Measurements from ENCODE around the gene DOCK1. TPM values are rescaled to one million over a fixed set of nuclear protein-coding genes. Genes with fewer than 3 reads are reported as not detected.
"Not testable (repeated sequence)": the region's sequence is repeated elsewhere in the genome, so short reads cannot be mapped to it uniquely, and the experiment has no call there.

Gene DOCK1
- total RNA-seq, 3 donors from 2014 or later: 50.4 to 101 (median 69.2) TPM

DNA sequence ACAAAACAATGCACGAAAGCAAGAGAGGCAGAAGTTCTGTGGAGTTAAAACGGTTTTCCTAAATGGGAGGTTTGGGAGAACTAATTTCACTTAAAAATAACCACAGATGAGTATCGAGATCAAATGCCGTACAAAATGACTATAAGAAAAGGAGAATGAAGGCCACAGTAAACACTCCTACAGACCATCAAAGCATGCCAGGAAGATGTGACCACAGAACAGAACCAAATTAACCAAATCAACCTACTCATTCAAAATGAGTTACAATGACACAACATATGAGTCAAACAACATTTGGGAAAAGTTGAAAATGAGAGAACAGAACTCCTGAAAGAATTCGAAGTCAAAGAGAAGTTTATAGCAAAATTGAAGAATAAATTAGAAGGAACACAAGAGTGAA is 24.3 kb upstream of the DOCK1 start:
- TF ChIP-seq POLR2A (IDR thresholded peaks at IDR 0.05) (no peak), POLR2AphosphoS5 (IDR thresholded peaks at IDR 0.05) (no peak)
- TF ChIP-seq, protein P1, sequence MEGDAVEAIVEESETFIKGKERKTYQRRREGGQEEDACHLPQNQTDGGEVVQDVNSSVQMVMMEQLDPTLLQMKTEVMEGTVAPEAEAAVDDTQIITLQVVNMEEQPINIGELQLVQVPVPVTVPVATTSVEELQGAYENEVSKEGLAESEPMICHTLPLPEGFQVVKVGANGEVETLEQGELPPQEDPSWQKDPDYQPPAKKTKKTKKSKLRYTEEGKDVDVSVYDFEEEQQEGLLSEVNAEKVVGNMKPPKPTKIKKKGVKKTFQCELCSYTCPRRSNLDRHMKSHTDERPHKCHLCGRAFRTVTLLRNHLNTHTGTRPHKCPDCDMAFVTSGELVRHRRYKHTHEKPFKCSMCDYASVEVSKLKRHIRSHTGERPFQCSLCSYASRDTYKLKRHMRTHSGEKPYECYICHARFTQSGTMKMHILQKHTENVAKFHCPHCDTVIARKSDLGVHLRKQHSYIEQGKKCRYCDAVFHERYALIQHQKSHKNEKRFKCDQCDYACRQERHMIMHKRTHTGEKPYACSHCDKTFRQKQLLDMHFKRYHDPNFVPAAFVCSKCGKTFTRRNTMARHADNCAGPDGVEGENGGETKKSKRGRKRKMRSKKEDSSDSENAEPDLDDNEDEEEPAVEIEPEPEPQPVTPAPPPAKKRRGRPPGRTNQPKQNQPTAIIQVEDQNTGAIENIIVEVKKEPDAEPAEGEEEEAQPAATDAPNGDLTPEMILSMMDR (IDR thresholded peaks at IDR 0.05): no peak
- no peaks in the 10 kb centered on the region for H3K36me3 ChIP-seq
- no peaks in the 10 kb centered on the region for H3K4me1 ChIP-seq
- H3K9me3 ChIP-seq: no peaks in the 10 kb centered on the region
- H3K27ac ChIP-seq: no peak overlapping the region
- DNase-seq (ENCODE audit: low spot score in 2 of 2): no peak
- no peaks in the 10 kb centered on the region for H3K27me3 ChIP-seq
- intact Hi-C loops (cut with DNase I; ENCODE audit: low total_unique reads): no loop called here
- no peak overlapping the region for H3K4me3 ChIP-seq

DNA sequence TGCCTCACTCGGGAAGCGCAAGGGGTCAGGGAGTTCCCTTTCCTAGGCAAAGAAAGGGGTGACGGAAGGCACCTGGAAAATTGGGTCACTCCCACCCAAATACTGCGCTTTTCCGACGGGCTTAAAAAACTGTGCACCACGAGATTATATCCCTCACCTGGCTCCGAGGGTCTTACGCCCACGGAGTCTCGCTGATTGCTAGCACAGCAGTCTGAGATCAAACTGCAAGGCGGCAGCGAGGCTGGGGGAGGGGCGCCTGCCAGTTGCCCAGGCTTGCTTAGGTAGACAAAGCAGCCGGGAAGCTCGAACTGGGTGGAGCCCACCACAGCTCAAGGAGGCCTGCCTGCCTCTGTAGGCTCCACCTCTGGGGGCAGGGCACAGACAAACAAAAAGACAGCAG is 23.2 kb upstream of the DOCK1 start:
- H3K4me1 ChIP-seq; DNase-seq (ENCODE audit: low spot score in 2 of 2); H3K36me3 ChIP-seq; intact Hi-C loops (cut with DNase I; ENCODE audit: low total_unique reads); H3K27ac ChIP-seq; H3K27me3 ChIP-seq; H3K4me3 ChIP-seq; H3K9me3 ChIP-seq: not testable (repeated sequence)

DNA sequence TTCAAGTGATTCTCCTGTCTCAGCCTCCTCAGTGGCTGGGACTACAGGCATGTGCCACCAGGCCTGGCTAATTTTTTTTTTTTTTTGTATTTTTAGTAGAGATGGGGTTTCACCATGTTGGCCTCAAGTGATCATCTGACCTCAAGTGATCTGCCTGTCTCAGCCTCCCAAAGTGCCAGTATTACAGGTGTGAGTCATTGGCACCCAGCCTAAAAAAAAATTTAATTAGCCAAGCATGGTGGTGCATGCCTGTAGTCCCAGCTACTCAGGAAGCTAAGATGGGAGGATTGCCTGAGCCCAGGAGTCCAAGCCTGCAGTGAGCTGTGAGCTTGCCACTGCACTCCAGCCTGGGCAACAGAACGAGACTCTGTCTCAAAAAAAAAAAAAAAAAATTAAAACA is 16.8 kb upstream of the DOCK1 start:
- DNase-seq (ENCODE audit: low spot score in 2 of 2); H3K4me3 ChIP-seq; H3K27ac ChIP-seq; H3K36me3 ChIP-seq; intact Hi-C loops (cut with DNase I; ENCODE audit: low total_unique reads); H3K27me3 ChIP-seq; H3K9me3 ChIP-seq; H3K4me1 ChIP-seq: not testable (repeated sequence)

DNA sequence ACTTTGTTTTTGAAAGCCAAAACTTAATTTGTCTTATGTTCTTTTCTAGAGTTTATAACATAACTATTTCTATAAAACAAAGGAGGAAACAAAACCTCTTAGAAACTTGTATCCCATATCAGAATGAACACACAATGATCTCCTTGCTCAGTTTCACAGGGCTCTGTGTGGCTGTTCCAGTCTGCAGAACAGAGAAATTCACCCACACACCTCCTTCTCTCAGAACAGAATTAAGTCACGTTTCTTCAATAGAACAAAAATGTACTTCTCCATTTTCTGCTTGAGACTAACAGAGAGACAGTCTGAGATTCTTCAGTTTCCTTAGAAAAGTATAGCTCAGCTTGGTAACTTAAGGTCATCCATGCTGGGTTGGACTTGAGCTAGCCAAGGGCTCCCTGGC is 15.8 kb upstream of the DOCK1 start:
- intact Hi-C loops (cut with DNase I; ENCODE audit: low total_unique reads): no loop called here
- Histone ChIP-seq H3K27ac (no peak overlapping the region), H3K4me1 (no peaks in the 10 kb centered on the region), H3K4me3 (no peak overlapping the region), H3K27me3 (no peaks in the 10 kb centered on the region), H3K9me3 (no peaks in the 10 kb centered on the region), H3K36me3 (no peaks in the 10 kb centered on the region)
- TF ChIP-seq POLR2A (IDR thresholded peaks at IDR 0.05) (no peak), POLR2AphosphoS5 (IDR thresholded peaks at IDR 0.05) (no peak)
- TF ChIP-seq, protein P1 (IDR thresholded peaks at IDR 0.05): no peak
- DNase-seq (ENCODE audit: low spot score in 2 of 2): no peak

DNA sequence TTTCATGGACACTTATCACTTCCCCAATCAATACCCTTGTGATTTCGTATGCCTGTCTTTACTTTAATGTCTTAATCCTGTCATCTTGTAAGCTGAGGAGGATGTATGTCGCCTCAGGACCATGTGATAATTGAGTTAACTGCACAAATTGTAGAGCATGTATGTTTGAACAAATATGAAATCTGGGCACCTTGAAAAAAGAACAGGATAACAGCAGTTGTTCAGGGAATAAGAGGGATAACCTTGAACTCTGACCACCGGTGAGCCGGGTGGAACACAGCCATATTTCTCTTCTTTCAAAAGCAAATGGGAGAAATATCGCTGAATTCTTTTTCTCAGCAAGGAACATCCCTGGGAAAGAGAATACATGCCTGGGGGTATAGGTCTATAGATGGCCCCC is 14.4 kb upstream of the DOCK1 start:
- DNase-seq (ENCODE audit: low spot score in 2 of 2); H3K27me3 ChIP-seq; H3K4me3 ChIP-seq; H3K4me1 ChIP-seq; H3K27ac ChIP-seq; H3K36me3 ChIP-seq; H3K9me3 ChIP-seq; intact Hi-C loops (cut with DNase I; ENCODE audit: low total_unique reads): not testable (repeated sequence)

DNA sequence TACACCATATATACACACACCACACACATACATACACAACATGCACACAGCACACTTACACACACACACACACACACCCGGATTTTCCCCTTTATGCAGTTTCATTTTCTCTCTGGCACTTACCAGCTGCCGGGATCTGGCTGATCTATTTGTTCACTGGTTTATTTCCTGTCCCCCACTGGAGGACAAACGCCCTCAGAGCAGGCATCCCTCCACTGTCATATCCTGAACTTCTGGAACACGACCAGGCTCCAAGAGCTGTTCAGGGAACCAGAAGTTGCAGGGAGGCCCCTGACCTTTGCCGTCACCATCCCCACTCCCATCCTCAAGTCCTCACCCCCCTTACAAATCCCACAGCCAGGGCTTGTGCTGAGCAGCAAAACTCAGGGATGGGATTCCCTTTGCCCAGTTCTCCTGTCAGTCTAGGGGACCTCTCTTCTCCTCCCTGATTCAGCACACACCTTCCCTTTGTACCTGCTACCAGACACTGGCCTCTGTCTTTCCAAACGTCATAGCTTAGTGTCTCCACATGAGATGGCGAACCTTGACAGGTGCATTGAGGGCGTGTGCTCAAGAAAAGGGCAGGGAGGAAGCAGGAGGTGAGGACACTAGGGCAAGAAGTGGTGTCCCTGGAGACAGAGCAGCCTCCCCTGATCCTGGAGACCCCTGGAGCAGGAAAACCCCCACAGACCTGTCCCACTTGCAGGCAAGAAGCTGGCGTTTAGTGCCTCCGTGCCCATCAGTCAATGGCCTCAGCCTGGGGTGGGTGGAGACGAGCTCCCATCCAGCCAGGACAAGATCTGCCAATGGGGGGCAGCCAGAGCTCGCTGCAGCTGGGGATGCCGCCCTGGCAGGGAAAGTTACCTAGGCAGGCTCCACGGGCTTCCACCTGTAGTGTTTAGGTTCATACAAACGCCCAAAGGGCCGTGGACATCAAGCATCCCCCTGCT is 12.7 kb upstream of the DOCK1 start:
- intact Hi-C loops (cut with DNase I; ENCODE audit: low total_unique reads): no loop called here
- H3K36me3 ChIP-seq: no peaks in the 10 kb centered on the region
- TF ChIP-seq POLR2A (IDR thresholded peaks at IDR 0.05): no peak
- no peak for TF ChIP-seq POLR2AphosphoS5 (IDR thresholded peaks at IDR 0.05)
- TF ChIP-seq, protein P1 (IDR thresholded peaks at IDR 0.05): no peak

More for the DNA sequence above, 12.7 kb upstream of the DOCK1 start:
- H3K4me3 ChIP-seq: no peak overlapping the region
- H3K27me3 ChIP-seq: no peaks in the 10 kb centered on the region
- no peak overlapping the region for H3K27ac ChIP-seq
- H3K9me3 ChIP-seq: no peaks in the 10 kb centered on the region
- DNase-seq (ENCODE audit: low spot score in 2 of 2): no peak
- no peaks in the 10 kb centered on the region for H3K4me1 ChIP-seq

Measured in breast epithelium (tissue), 4 donors.